Loucy (cell line): ENCODE measurements around the gene CHP2.

Experiments
- H2AFZ ChIP-seq: fragments of 200-600 bp; sonication (generic); 2 replicates; pipeline ENCODE4 v1.6.0; 2016; ENCODE audit warnings: antibody characterized with exemption, mild to moderate bottlenecking, low read length, moderate library complexity
- H3F3A ChIP-seq: fragments of 200-600 bp; 2 replicates; pipeline ENCODE4 v1.6.0; 2016; ENCODE audit warnings: antibody characterized with exemption, low read depth, mild to moderate bottlenecking
- H3K27me3 ChIP-seq: fragments of 200-600 bp; sonication (generic); 2 replicates; pipeline ENCODE4 v1.6.1; 2014; ENCODE audit warnings: low read length, mild to moderate bottlenecking; ENCODE audit not compliant: insufficient read depth, poor library complexity, severe bottlenecking
- H3K36me3 ChIP-seq: fragments of 200-600 bp; sonication (generic); 2 replicates; pipeline ENCODE4 v1.6.1; 2016; ENCODE audit warnings: low read length; ENCODE audit not compliant: insufficient read depth
- H3K4me1 ChIP-seq: fragments of 200-600 bp; sonication (generic); 2 replicates; pipeline ENCODE4 v1.5.1; 2014; ENCODE audit warnings: low read length, mild to moderate bottlenecking; ENCODE audit not compliant: insufficient read depth, poor library complexity, severe bottlenecking
- H3K4me2 ChIP-seq: fragments of 200-600 bp; sonication (generic); 2 replicates; pipeline ENCODE4 v1.6.0; 2014; ENCODE audit warnings: antibody characterized with exemption, low read length, low read depth, mild to moderate bottlenecking; ENCODE audit not compliant: poor library complexity, severe bottlenecking
- H3K4me3 ChIP-seq: fragments of 200-600 bp; sonication (generic); 2 replicates; pipeline ENCODE4 v1.5.1; 2014; ENCODE audit warnings: low read length, mild to moderate bottlenecking, mixed read lengths; ENCODE audit not compliant: poor library complexity, severe bottlenecking
- H3K79me2 ChIP-seq: fragments of 200-600 bp; sonication (generic); 2 replicates; pipeline ENCODE4 v1.6.1; 2014; ENCODE audit warnings: low read length; ENCODE audit not compliant: insufficient read depth
- H3K9ac ChIP-seq: fragments of 200-600 bp; sonication (generic); 2 replicates; pipeline ENCODE4 v1.6.0; 2014; ENCODE audit warnings: mild to moderate bottlenecking, low read depth, low read length, moderate library complexity; ENCODE audit not compliant: poor library complexity, severe bottlenecking
- H3K9me2 ChIP-seq: fragments of 200-600 bp; sonication (generic); replicated peaks from 2 replicates; pipeline ENCODE4 v1.6.1; 2016; ENCODE audit warnings: low read depth, low read length, mixed read lengths
- H3K9me3 ChIP-seq: fragments of 200-600 bp; sonication (generic); 2 replicates; pipeline ENCODE4 v1.6.1; 2014; ENCODE audit warnings: mild to moderate bottlenecking, antibody characterized with exemption, low read length, low read depth; ENCODE audit not compliant: insufficient read depth
- H4K20me1 ChIP-seq: fragments of 200-600 bp; sonication (generic); 2 replicates; pipeline ENCODE4 v1.6.0; 2014; ENCODE audit warnings: antibody characterized with exemption, low read length, mild to moderate bottlenecking; ENCODE audit not compliant: insufficient read depth, poor library complexity, severe bottlenecking
- EZH2phosphoT487 ChIP-seq: fragments of 200-600 bp; IDR thresholded peaks from 2 replicates; pipeline ENCODE4 v1.6.1; 2018; ENCODE audit warnings: antibody characterized with exemption, mild to moderate bottlenecking, moderate library complexity, borderline replicate concordance
- TF ChIP-seq, protein P1 (sequence below): fragments of 200-600 bp; sonication (generic); conservative IDR thresholded peaks from 2 replicates; pipeline ENCODE4 v1.5.1; 2014; ENCODE audit warnings: mild to moderate bottlenecking, antibody characterized with exemption, low read length

CHP2 gene

DNA sequence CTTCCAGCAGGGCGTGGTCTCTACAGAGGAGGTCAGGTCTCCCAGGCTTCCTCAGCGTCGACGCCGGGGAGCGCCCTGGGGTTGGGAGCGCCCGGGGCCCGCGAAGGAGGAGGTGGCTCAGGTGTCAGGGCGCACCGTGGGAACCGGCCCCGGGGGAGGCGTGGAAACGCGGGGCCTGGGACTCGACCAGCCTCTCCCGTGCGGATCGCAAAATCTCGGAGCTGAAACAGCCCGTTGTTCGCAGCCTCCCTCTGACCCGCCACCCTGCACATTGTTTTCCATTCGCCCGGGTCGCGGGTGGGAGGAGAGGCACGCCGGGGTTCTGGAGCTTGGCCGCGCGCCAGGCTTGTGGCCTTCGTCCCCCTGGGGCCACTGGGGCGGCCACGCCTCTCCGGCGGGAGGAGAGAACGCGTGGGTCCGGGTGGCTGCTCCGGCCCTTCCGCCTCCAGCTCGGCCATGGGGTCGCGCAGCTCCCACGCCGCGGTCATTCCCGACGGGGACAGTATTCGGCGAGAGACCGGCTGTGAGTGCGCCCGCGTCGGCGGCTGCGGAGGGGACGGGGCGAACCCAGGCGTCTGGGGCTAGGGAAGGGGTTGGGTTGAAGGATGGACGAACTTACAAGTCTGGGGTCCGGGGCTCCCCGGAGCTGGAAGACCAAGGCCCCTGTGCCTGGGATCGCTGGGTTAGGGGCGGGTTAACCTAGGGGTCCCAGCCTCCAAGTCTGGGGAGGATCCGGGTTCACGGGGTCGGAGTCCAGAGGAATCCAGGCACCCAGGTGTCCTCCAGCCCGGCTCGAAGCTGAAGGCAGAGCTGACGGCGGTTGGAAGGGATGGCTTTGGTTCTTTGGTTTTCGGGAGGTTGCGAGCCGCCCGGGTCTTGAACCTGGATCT is at the start of gene CHP2:
CHP2 (plus strand) TSS at position 433 of the 890 bp plus-strand sequence; CDS start at position 457, 24 bp downstream.
- Histone ChIP-seq H2AFZ (no peak within 1 kb of the TSS), H3K4me3 (no peak within 1 kb of the TSS), H3K9ac (no peak within 1 kb of the TSS)

DNA sequence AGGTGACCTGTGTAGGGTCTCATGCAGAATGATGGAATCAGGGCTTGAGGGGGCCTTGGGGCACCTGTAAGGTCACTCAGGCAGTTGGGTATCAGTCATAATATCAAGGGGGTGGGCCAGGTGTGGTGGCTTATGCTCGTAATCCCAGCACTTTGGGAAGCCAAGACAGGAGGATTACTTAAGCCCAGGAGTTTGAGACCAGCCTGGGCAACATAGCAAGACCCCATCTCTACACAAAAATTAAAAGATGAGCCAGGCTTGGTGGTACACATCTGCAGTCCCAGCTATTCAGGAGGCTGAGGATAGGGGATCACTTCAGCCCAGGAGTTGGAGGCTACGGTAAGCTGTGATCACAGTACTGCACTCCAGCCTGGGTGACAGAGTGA is 49.3 kb upstream of the CHP2 start:
- no peaks in the 10 kb centered on the region for H3K9me2 ChIP-seq
- no peak overlapping the region for H2AFZ ChIP-seq
- H3K27me3 ChIP-seq: no peaks in the 10 kb centered on the region
- H3K9me3 ChIP-seq: no peaks in the 10 kb centered on the region
- H3K4me2 ChIP-seq: no peak overlapping the region
- no peaks in the 10 kb centered on the region for H4K20me1 ChIP-seq
- no peak overlapping the region for H3K4me3 ChIP-seq
- H3K9ac ChIP-seq: no peak overlapping the region
- no peaks in the 10 kb centered on the region for H3K79me2 ChIP-seq
- H3K4me1 ChIP-seq: no peaks in the 10 kb centered on the region
- H3K36me3 ChIP-seq: no peaks in the 10 kb centered on the region
- TF ChIP-seq, protein P1, sequence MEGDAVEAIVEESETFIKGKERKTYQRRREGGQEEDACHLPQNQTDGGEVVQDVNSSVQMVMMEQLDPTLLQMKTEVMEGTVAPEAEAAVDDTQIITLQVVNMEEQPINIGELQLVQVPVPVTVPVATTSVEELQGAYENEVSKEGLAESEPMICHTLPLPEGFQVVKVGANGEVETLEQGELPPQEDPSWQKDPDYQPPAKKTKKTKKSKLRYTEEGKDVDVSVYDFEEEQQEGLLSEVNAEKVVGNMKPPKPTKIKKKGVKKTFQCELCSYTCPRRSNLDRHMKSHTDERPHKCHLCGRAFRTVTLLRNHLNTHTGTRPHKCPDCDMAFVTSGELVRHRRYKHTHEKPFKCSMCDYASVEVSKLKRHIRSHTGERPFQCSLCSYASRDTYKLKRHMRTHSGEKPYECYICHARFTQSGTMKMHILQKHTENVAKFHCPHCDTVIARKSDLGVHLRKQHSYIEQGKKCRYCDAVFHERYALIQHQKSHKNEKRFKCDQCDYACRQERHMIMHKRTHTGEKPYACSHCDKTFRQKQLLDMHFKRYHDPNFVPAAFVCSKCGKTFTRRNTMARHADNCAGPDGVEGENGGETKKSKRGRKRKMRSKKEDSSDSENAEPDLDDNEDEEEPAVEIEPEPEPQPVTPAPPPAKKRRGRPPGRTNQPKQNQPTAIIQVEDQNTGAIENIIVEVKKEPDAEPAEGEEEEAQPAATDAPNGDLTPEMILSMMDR: no peak
- no peak for TF ChIP-seq EZH2phosphoT487
- no peaks in the 10 kb centered on the region for H3F3A ChIP-seq

More for the DNA sequence above, at the start of gene CHP2:
- Histone ChIP-seq H3K79me2 (no peaks in the 10 kb centered on the region), H3K27me3 (no peaks in the 10 kb centered on the region), H4K20me1 (no peaks in the 10 kb centered on the region), H3K4me1 (no peaks in the 10 kb centered on the region), H3F3A (no peaks in the 10 kb centered on the region), H3K9me2 (no peaks in the 10 kb centered on the region), H3K4me2 (no peak within 1 kb of the TSS), H3K9me3 (no peaks in the 10 kb centered on the region), H3K36me3 (no peaks in the 10 kb centered on the region)
- TF ChIP-seq EZH2phosphoT487: no peak
- TF ChIP-seq, protein P1: no peak

DNA sequence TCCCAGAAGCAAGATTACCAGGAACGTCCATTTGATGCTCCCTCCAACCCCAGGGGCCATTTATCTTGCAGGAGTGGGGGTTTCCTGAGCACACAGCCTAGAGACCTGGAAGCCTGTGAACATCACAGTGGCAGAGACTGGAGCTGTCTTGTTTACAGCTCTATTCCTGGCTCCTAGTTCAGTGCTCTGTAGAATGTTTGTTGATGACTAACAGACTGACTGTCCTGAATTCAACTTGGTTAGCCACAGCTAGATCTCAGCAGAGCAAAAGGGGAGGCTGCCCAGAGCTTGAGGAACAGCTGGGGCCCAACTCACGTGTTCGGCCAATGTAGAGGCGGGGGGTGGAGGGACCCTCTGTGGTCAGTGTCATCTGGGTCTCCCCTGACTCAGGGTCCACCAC is 48.4 kb upstream of the CHP2 start:
- Histone ChIP-seq H3K9ac (no peak overlapping the region), H3K36me3 (no peaks in the 10 kb centered on the region), H3K4me2 (no peak overlapping the region), H3F3A (no peaks in the 10 kb centered on the region), H3K79me2 (no peaks in the 10 kb centered on the region), H3K9me3 (no peaks in the 10 kb centered on the region), H4K20me1 (no peaks in the 10 kb centered on the region), H3K4me3 (no peak overlapping the region), H2AFZ (no peak overlapping the region), H3K27me3 (no peaks in the 10 kb centered on the region), H3K4me1 (no peaks in the 10 kb centered on the region), H3K9me2 (no peaks in the 10 kb centered on the region)
- TF ChIP-seq EZH2phosphoT487: no peak
- TF ChIP-seq, protein P1: no peak
